COLO829 (cell line): Measurements from ENCODE around the gene PPP2R5E.
A peak's percentile ranks its signal among the peaks of the same experiment; 100 is the strongest.
"Not testable (repeated sequence)": the region's sequence is repeated elsewhere in the genome, so short reads cannot be mapped to it uniquely, and the experiment has no call there.

ENCODE experiments used
- DNase-seq: peaks from one replicate; pipeline ENCODE4 v3.0.0; 2012; ENCODE audit warnings: low spot score

Gene PPP2R5E

DNA sequence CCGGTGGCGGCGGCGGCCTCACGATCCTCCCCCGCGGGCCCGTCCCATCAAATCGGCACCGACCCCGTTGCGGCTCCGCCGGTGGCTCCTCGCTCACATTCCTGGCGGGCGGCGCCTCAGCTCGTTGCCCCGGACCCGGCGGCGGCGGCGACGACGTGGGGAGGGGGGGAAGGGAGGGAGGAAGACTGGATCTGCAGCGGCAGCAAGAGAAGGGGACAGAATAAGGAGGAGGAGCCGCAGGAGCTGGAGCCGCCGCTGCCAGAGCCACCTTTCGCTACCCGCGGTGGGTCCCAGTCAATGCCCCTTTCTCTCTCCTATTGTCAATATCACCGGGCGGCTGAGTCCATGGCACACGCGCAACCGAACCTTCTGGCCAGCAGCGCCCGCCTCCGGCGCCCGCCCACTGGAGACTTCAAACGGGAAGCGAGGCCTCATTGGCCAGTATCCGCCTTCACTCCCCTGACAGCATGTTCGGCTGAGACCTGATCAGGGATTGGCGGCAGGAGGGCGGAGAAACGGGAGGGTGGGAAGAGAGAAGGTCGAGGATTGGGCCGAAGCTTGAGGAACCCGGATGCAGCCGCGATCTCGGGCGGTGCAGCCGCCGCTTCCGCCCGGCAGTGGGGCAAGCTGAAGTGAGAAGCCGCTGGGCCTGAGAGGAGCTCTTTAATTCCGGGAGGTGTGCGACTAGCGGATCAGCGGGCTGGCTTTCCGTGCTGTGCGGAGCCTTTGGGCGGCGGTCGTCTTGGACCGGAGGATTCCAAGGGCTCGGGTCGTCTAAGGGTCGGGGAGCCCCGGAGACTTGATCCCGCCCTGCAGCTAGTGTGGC, at the start of gene PPP2R5E:
Gene PPP2R5E (minus strand): TSS at position 378 of the 826 bp plus-strand sequence. CDS start 3,692 bp downstream, outside the sequence.
- DNase-seq: peak; percentile 93

DNA sequence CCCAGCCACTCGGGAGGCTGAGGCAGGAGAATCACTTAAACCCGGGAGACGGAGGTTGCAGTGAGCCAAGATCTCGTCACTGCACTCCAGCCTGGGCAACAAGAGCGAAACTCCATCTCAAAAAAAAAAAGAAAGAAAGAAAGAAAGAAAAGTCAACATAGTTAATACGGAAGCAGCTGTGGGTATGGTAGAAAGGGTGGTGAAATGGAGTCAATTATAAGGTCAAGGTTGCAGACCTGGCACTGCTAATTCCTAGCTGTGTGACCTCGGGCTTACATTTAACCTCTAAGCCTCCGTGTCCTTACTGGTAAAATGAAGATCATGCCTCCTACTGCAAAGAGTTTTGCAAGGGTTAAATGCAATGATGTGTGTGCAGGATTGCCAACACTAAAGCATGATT, 39.9 kb upstream of the PPP2R5E start:
- DNase-seq: not testable (repeated sequence)

DNA sequence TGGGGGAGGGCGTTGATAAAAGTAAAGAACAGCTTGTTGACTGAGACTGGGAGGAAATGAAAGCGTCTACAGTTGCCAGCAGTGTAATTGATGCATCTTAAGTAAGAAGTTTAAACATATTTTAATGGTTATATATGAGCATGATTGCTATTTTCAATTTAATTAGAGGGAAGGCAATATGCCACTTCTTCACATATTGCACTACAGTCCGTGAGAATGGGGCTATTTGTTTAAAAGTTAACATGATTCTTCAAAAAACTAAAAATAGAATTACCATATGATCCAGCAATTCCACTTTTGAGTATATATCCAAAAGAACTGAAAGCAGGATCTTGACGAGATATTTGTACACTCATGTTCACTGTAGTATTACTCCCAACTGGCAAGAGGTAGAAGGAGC, 38.3 kb upstream of the PPP2R5E start:
- no peak for DNase-seq

DNA sequence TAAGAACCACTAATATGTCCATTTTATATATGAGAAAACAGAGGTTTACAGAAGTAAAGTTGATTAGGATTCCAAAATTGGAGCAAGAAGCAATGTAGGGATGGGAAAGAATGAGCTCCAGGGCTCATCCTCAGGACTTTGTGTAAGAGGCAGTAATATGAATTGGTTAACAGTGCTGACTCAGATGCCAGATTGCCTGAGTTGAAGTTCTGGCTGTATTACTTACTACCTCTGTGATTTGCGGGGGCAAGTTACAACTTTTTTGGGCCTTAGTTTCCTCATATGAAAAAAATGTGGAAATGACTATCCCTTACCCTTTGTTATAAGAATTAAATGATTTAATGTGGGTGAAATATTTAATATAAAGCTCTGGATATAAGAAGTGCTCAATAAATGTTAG, 35.1 kb upstream of the PPP2R5E start:
- no peak for DNase-seq

DNA sequence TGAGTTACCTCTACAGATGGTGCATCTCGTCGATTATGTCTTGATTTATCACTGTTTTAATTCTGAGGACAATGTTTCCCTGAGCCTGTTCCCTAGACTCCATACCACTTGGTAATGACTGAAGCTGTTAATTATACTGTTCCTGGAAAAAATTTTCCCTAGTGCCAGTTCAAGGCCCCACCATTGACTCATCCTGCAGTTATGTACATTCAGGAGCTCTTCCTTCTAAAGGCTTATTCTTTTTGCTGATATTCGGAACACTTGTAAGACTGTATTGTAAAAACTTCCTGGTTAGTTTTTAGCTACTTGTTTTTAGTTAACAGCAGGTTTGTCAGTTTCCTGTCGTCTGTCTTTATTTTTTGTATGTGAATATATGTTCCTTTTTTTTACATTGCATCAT, 30.4 kb upstream of the PPP2R5E start:
- peak; percentile 38 for DNase-seq

DNA sequence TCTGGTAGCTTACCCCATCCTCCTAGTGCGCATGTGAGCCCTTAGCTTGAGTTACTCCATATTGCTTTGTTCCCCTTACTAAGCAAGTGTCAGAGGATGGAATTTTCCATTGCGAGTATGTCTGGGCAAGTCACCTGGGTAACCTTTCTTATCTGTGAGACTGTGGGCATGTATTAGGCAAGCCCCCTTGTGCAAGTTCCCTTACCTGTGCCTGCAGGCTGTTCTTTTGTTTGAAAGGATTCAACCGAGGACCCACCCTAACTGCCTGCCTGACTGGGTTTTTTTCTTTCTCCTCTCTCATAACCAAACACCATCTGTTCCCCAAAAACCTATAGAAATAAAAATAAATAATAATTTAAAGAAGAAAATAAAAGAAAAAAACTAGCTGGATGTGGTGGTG, 22.3 kb upstream of the PPP2R5E start:
- no peak for DNase-seq

DNA sequence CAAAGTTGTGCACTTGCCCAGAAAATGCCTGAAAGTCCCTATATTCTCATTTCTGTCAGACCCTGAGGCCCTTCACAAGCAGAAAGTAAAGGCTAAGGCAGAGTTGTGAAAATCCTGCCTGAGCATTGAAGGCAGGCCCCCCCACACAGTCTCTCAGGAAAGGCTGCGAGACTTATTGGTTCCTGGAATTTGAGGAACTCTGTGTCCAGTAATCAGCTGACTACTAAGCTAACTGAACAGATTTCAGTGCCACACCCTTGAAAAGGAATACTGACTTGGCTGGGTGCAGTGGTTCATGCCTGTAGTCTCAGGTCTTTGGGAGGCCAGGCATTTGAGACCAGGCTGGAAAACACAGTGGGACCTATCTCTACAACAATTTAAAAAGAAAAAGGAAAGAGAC, 21.1 kb upstream of the PPP2R5E start:
- DNase-seq: no peak

DNA sequence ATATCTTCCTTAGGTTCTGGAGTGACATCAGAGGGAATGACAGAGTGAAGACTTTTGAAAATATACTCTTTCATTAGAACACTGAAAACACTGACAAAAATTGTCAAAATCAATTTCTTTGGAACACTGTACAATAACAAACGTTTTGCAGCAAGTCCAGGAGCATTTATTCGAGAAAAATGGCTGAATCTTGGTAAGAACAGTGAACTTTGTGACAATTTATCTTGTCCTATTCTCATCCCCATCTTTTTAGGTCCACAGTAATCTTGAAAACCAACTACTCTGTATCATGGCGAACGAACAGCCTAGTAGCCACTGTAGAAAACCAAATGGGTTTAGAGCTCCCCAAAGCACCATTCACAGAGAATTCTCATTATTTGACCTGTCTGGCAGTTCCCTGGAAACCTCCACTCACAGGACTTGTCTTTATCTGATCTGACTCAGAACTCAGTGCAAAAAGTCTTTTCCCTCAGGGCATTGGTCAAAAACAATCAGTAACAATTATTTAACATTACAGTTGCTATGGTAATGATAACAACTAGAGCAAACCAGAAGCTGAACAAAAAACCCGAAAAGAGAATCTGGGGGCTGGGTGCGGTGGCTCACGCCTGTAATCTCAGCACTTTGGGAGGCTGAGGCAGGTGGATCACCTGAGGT, 20.3 kb upstream of the PPP2R5E start:
- DNase-seq: peak; percentile 88

DNA sequence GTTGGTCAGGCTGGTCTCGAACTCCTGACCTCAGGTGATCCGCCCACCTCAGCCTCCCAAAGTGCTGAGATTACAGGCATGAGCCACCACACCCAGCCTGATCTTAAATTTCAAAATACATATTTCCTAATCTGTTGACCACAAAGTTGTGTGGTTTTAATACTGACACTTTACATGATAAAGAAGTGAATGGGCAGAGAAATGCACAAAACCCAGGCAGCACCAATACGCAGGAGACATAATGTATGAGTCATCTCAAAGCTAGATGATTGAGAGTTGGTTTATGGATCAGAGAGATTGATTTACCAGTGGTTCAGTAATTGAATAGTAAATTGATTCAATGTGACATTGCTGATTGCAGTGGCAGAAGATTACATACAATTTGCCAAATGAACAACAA, 19.2 kb upstream of the PPP2R5E start:
- DNase-seq: no peak

DNA sequence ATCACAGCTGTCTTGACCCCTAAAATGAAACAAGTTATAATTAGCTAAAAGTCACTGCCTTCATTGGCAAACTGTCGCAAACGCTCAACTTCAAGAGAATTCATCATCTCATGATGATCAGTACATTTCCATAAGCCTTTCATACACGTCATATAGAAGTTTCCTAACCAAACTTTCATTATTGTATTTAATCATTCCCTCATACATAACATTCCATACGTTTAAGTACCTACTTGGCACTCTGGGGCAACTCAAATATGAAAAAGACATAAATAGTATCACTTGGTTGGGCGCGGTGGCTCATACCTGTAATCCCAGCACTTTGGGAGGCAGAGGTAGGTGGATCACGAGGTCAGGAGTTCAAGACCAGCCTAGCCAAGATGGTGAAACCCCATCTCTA, 12.4 kb upstream of the PPP2R5E start:
- DNase-seq: no peak

DNA sequence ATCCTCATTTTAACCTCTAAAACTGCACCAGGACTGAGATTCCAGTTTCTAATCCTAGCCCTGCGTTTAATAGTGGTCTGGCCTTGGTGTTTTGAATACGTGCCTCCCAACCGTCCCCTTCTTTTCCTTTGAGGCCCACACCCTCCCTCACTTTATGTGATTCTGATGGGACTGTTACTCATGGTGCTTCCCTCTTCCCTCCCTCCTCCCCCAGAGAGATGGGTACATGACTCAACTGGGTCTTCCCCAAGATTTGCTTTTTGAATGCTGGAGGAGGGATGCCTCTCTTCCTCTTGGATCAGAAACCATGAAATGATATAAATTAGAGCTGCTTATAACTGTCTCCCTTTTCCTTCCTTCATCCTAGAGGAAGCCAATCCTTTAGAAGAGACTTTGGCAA, 8.2 kb upstream of the PPP2R5E start:
- no peak for DNase-seq

DNA sequence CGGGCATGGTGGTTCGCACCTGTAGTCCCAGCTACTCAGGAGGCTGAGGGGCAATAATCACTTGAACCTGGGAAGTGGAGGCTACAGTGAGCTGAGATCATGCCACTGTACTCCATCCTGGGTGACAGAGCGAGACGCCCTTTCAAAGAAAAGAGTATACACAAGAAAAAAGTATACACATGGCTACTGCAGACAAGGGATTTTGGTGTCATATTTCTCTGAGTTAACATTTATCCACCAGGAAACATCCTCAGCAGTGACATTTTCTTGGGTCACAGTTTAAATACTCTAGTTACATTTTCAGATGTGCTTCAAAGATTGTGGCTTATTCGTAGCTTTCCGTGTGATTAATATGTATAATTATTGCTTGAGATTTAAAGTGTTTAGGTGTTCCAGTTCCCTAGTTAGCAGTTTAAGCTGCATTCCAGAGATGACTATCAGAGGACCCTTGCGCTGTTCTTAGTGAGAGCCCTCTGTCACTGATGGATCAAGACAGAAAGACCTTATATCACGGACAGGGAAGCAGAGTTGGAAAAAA, 4.7 kb upstream of the PPP2R5E start:
- no peak for DNase-seq

DNA sequence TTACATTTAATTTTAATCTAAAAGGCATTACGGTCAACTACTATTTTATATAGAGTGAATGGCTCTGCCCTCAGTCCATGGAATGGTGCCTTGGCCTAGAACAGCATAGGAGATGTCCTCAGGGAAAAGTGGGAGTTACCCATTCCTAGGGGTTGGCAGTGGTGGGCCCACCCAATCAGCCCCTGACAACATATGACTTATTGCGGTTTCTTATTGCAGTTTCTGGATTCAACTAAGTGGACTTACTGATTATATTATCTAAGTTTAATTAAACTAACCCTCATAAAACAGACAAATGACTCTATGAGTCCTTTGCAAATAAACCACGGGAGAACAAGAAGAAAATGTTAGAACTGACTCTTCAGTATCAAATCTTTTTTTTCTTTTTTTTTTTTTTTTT, 2.3 kb upstream of the PPP2R5E start:
- no peak for DNase-seq

DNA sequence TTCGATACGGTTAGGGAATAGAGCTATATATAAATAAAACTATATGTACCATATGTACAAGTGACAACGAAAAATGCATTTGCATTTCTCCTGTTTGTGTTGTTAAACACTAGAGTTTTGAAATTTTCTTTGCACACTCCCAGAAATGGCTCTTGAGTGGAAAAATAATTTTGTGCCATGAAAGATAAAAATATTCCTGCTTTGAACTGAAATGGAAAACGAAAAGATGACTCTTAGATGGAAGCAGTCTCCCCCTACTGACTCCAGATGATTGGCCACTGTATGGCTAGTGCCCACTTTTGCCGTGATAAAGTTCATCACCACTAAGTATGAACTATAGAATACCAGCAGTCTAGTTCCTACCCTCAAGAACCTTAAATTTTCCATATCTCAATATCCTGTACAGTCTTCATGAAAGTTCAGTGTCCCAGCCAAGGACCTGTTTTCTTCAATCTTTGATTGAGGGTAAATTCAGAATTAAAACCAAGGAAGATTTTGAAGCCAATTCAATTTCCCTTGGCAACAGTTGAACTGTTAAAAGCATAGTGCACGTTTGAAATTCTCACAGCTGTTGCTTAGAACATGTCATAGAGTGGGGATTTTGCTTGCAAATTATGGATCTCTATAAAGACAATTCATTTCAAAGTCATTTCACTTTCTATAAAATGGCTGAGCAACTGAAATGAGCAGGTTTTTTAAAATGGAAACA, 1.6 kb upstream of the PPP2R5E start:
- DNase-seq: no peak

DNA sequence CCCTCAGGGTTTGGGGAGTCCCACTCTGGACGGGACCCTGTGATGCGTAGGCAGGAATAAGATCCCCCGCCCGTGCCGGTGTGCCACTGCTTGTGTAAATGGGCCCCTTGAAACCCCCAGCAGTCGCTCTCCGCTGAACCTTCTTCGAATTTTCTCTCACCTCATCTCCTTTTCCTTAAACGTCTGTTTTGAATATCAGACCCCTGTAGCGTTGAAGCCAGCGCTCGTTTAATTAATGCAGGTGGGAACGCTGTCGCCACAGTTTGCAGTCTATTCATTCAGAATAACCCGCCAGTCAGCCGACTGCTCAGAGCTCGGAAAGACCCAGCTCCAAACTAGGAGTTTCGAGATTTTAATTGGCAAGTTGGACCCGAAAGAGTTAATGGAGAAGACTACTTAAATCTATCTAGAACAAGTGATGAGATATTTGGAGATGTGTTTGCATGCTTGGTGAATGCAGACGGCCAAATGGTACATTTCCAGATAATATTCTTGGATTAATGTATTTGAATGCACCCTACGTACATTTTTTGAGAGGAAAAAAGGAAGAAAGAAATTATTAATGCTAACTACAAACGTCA, 739 bp upstream of the PPP2R5E start:
- DNase-seq: no peak

DNA sequence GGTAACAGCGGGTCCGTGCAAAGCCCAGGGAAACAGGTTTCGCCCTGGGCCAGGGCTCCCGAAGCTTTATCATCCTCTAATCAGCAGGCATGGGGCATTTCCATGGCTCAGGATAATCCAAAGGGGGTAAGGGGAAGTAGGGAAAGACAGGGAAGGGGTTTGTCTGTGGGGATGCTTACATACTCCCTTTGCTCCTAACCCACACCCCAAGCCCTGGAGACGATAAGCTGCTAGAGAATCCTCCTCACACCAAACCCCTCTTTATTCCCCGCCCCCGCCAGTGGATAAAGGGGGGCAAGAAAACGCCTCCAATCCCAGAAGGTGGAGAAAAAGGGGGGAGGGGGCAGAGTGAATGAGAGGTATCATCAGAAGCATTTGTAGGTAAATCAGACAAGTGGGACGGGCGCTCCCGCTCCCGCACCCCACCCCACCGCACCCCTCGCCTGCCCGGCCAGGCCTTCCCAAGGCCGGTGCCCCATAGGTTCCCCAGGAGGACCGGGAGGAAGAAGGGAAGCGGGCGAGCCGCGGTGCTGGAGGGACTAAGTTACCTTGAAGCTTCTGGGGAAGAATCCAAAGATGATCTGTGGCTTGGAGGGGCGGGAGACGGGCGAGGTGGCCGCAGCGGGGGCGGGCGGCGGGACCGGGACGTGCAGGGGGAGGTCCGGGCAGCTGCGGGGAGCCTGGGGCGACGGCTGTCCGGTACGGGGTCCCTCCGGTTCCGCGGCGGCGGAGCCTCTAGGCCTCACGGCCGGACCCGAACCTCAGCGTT, 762 bp downstream of the PPP2R5E start:
- no peak for DNase-seq

DNA sequence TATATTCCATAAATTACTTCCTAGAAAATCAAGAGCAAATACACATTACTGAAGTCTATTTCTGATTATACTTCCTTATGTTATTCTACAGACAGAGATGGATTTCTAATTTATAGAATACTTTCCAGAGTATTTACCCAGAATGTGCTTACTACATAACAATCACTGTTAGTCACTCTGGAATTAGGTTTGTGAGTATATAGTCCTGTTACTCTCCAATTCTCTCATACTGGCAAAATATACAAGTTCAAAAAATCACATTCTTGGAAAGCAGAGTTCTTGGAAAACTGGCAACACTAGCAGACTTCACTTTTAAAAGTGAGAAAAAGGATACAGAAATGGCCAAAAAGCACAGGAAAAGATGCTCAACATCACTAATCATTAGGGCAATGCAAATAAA, 7.3 kb downstream of the PPP2R5E start:
- no peak for DNase-seq

DNA sequence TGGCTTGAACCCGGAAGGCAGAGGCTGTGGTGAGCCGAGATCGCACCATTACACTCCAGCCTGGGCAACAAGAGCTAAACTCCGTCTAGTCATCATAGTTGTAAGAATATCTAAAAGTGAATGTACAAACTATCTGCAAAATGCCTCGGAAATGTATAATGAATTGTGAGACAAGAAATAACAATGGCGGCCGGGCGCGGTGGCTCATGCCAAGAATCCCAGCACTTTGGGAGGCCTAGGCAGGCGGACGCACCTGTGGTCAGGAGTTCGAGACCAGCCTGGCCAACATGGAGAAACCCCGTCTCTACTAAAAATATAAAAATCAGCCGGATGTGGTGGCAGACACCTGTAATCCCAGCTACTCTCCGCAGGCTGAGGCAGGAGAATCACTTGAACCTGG, 9.7 kb downstream of the PPP2R5E start:
- no peak for DNase-seq

DNA sequence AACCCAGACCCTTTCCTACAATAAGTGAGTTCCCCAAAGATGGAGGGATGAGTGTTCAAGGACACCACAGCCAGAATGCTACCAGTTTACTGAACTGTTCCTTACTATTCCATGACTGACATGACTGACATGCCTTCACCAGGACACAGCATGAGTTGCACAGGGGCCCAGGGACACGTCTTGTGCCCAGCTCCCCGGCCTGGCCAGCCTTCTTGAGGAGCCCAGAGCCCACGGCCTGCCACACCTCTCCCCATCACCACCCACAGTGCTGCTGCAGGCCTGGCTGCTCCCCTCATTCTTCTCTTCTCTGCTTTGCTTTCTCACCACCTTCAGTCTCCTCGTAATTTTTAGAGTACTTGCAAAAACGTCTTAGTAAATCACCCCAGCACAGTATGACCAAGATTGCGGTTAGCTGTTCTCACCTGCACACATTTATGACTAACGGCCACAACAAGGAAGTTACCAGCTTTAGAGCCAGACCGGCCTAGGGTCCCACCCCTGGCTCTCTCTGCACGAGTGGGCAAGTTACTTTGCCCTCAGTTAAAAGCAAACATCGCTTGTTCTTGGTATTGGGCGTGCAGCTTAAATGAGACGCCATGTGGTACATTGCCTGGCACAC, 18.5 kb downstream of the PPP2R5E start:
- no peak for DNase-seq

DNA sequence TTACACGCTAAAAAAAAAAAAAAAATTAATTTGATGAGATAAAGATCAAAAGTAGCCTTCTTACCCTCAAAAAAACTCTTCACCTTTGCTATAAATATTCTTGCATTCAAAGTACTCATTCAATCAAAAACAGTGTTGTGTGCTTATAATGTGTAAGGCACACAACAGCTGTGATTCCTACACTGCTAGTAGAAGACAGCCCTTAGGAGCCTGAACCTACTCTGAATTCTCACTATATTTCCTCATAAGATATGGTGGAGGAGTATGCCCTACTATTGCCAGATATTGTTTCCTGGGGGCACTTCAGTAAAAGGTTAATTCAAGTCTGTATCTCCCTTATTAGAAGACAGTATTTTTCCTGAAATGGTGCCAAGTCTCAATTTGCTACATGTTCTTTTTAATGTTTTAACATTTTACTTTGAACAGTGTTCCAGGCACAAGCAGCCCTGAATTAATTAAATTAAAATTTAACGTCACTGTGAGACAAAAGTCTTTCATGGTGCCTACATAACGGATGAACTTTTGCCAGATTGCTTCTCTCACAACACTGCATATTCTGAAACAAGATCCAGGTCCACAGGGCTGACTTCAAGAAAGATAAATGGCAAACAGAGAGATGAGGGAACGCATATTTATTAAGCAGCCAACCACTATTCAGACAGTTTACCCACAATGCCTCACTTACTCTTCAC, 19.3 kb downstream of the PPP2R5E start:
- DNase-seq: no peak

DNA sequence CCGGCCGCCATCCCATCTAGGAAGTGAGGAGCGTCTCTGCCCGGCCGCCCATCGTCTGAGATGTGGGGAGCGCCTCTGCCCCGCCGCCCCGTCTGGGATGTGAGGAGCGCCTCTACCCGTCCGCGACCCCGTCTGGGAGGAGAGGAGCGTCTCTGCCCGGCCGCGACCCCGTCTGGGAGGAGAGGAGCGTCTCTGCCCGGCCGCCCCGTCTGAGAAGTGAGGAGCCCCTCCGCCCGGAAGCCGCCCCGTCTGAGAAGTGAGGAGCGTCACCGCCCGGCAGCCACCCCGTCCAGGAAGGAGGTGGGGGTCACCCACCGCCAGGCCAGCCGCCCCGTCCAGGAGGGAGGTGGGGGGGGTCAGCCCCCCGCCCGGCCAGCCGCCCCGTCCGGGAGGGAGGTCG, 20.7 kb downstream of the PPP2R5E start:
- DNase-seq: not testable (repeated sequence)
